GM12891 (cell line): ENCODE measurements around the gene DEPDC5.
A peak's percentile ranks its signal among the peaks of the same experiment; 100 is the strongest.

Experiments
- DNase-seq: peaks from one replicate; pipeline ENCODE4 v3.0.0; 2011; ENCODE audit warnings: low spot score; ENCODE audit not compliant: insufficient read length
- FAIRE-seq: peaks from 2 replicates; lab custom pipeline; 2011; peaks lifted over from hg19 to GRCh38; lab: Jason Lieb, UNC
- PAX5 ChIP-seq: IDR thresholded peaks from 2 replicates; pipeline ENCODE4 v1.6.1; 2011; ENCODE audit warnings: low read length, moderate library complexity, mild to moderate bottlenecking; ENCODE audit not compliant: insufficient read depth, severe bottlenecking
- POLR2A ChIP-seq: IDR thresholded peaks from 2 replicates; pipeline ENCODE4 v1.6.1; 2011; ENCODE audit warnings: low read depth, low read length, control low read depth
- POLR2AphosphoS5 ChIP-seq: IDR thresholded peaks from 2 replicates; pipeline ENCODE4 v1.6.1; 2011; ENCODE audit warnings: low read depth, low read length, control low read depth
- POU2F2 ChIP-seq: IDR thresholded peaks from 2 replicates; pipeline ENCODE4 v1.6.1; 2011; ENCODE audit warnings: low read depth, mild to moderate bottlenecking, control low read depth, low read length, moderate library complexity
- SPI1 ChIP-seq: IDR thresholded peaks from 2 replicates; pipeline ENCODE4 v1.6.1; 2011; ENCODE audit warnings: low read depth, low read length, control low read depth
- TAF1 ChIP-seq: IDR thresholded peaks from 2 replicates; pipeline ENCODE4 v1.6.1; 2011; ENCODE audit warnings: low read depth, low read length, control low read depth

The DEPDC5 gene

GRCh38 chr22:31920306-31920705 is 166.5 kb downstream of the DEPDC5 start:
- FAIRE-seq (no peak), DNase-seq (no peak)
- no peak for TF ChIP-seq SPI1
- TF ChIP-seq POLR2AphosphoS5: no peak
- TF ChIP-seq PAX5: no peak
- no peak for TF ChIP-seq TAF1
- no peak for TF ChIP-seq POLR2A
- no peak for TF ChIP-seq POU2F2

- no peak for TF ChIP-seq SPI1
- no peak for TF ChIP-seq TAF1
- no peak for TF ChIP-seq PAX5
- no peak for TF ChIP-seq POLR2AphosphoS5
- TF ChIP-seq POLR2A: no peak
- no peak for TF ChIP-seq POU2F2
- DNase-seq (no peak), FAIRE-seq (no peak)
Measured at GRCh38 chr22:31921106-31921505, 167.3 kb downstream of the DEPDC5 start.

- no peak for FAIRE-seq
- no peak for DNase-seq
- TF ChIP-seq TAF1: no peak
- TF ChIP-seq POLR2A: no peak
- no peak for TF ChIP-seq PAX5
- no peak for TF ChIP-seq SPI1
- TF ChIP-seq POLR2AphosphoS5: no peak
- no peak for TF ChIP-seq POU2F2
Measured at GRCh38 chr22:31922534-31922933, 168.7 kb downstream of the DEPDC5 start.

GRCh38 chr22:31923136-31923535 is 169.3 kb downstream of the DEPDC5 start:
- TF ChIP-seq TAF1 (no peak), POLR2AphosphoS5 (no peak), POU2F2 (no peak), POLR2A (no peak), PAX5 (no peak), SPI1 (0 out of 2 replicates have a peak, but pooled peaks have one; percentile 11)
- DNase-seq: no peak
- no peak for FAIRE-seq

- no peak for FAIRE-seq
- TF ChIP-seq TAF1: no peak
- TF ChIP-seq POLR2AphosphoS5: no peak
- TF ChIP-seq POU2F2: no peak
- no peak for TF ChIP-seq SPI1
- no peak for TF ChIP-seq POLR2A
- TF ChIP-seq PAX5: no peak
- no peak for DNase-seq
Measured at GRCh38 chr22:31923747-31924146, 169.9 kb downstream of the DEPDC5 start.

GRCh38 chr22:31925056-31925455 is 171.2 kb downstream of the DEPDC5 start:
- no peak for TF ChIP-seq TAF1
- no peak for TF ChIP-seq POLR2AphosphoS5
- no peak for TF ChIP-seq POLR2A
- no peak for TF ChIP-seq SPI1
- no peak for TF ChIP-seq PAX5
- TF ChIP-seq POU2F2: no peak
- DNase-seq (no peak), FAIRE-seq (no peak)

GRCh38 chr22:31926024-31926423 is 172.2 kb downstream of the DEPDC5 start:
- DNase-seq (no peak), FAIRE-seq (no peak)
- TF ChIP-seq POLR2AphosphoS5 (no peak), POU2F2 (no peak), TAF1 (no peak), POLR2A (no peak), SPI1 (no peak), PAX5 (no peak)

GRCh38 chr22:31926969-31927368 is 173.2 kb downstream of the DEPDC5 start:
- FAIRE-seq: no peak
- DNase-seq: peak; percentile 35
- TF ChIP-seq SPI1: no peak
- no peak for TF ChIP-seq PAX5
- TF ChIP-seq POLR2A: no peak
- no peak for TF ChIP-seq POLR2AphosphoS5
- TF ChIP-seq TAF1: no peak
- no peak for TF ChIP-seq POU2F2

- FAIRE-seq (no peak), DNase-seq (no peak)
- TF ChIP-seq SPI1 (no peak), TAF1 (no peak), PAX5 (no peak), POLR2AphosphoS5 (no peak), POU2F2 (no peak), POLR2A (no peak)
Measured at GRCh38 chr22:31927562-31927961, 173.7 kb downstream of the DEPDC5 start.

GRCh38 chr22:31929167-31929930 is 175.5 kb downstream of the DEPDC5 start:
- DNase-seq (no peak), FAIRE-seq (peak; percentile 13)
- TF ChIP-seq PAX5 (no peak), POU2F2 (no peak), TAF1 (no peak), POLR2AphosphoS5 (no peak), POLR2A (no peak), SPI1 (no peak)

GRCh38 chr22:31932863-31933262 is 179.0 kb downstream of the DEPDC5 start:
- TF ChIP-seq TAF1 (no peak), PAX5 (no peak), POU2F2 (no peak), POLR2A (no peak), POLR2AphosphoS5 (no peak), SPI1 (no peak)
- FAIRE-seq (no peak), DNase-seq (no peak)
